Measurements from ENCODE around the gene ARHGAP33. TPM values are rescaled to one million over a fixed set of nuclear protein-coding genes. Genes with fewer than 3 reads are reported as not detected.
A peak's percentile ranks its signal among the peaks of the same experiment; 100 is the strongest.

ARHGAP33 gene
- 16.8 TPM for polyA plus RNA-seq (2013, experiment 1 of 2)
- polyA plus RNA-seq (2013, experiment 2 of 2), result 19.9 TPM

DNA sequence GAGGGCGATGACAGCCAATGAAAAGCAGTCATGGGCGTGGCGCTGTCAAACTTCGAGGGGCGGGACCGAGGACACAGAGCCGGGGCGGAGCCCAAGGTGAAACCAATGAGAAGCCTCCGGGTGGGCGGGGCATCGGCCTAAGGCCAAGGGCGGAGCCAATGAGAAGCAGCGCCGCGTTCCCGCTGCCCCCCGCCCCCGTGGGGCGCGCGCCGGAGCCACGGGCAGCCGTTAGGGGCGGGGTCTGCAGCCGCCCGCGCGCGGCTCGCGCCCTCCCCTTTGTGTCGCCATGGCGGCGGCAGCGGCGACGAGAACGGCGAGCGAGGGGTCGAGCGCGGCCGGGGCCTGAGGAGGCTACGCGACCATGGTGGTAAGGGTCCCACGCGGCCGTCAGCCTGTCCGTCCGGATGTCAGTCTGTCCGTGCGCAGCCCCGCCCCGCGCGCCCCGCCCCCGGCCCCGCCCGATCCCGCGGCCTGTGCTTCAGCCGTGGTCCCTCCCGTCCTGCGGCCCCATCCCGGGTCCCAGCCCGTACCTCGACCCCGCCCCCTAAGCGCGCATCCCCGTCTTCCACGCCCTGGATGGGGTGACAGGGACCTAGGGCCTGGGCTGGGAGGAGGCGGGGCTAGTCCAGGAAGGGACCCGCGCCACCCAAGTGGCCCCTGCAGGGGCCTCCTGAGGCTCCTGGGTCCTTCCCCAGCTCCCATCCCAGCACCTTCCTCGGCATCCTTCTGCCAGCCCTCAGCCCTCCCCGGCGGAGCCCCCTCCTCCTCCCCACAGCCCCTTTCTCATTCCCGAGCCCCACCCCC, at the start of gene ARHGAP33:
ARHGAP33 (plus strand) TSS at position 267 of the 804 bp plus-strand sequence; CDS start at position 362, 95 bp downstream.
- Histone ChIP-seq H3K9me3 (ENCODE audit: control insufficient read depth, low read length) (no peaks in the 10 kb centered on the region), H3K4me3 (ENCODE audit: extremely low read depth, insufficient read depth, low read length, poor library complexity, severe bottlenecking) (peak within 1 kb of the TSS; percentile 60), H3K27ac (ENCODE audit: low read depth, low read length, severe bottlenecking) (no peak within 1 kb of the TSS), H3K4me1 (ENCODE audit: control insufficient read depth, insufficient read depth, low read length, poor library complexity, severe bottlenecking) (peaks cover 20% of the 10 kb centered on the region), H3K36me3 (ENCODE audit: control insufficient read depth, insufficient read depth, low read length) (peaks cover 14% of the 10 kb centered on the region)
- 0 to 1% methylated on average over 44 to 54 of the region's 82 CpGs for WGBS, 2 experiments (ENCODE audit: insufficient coverage in 2 of 2)

DNA sequence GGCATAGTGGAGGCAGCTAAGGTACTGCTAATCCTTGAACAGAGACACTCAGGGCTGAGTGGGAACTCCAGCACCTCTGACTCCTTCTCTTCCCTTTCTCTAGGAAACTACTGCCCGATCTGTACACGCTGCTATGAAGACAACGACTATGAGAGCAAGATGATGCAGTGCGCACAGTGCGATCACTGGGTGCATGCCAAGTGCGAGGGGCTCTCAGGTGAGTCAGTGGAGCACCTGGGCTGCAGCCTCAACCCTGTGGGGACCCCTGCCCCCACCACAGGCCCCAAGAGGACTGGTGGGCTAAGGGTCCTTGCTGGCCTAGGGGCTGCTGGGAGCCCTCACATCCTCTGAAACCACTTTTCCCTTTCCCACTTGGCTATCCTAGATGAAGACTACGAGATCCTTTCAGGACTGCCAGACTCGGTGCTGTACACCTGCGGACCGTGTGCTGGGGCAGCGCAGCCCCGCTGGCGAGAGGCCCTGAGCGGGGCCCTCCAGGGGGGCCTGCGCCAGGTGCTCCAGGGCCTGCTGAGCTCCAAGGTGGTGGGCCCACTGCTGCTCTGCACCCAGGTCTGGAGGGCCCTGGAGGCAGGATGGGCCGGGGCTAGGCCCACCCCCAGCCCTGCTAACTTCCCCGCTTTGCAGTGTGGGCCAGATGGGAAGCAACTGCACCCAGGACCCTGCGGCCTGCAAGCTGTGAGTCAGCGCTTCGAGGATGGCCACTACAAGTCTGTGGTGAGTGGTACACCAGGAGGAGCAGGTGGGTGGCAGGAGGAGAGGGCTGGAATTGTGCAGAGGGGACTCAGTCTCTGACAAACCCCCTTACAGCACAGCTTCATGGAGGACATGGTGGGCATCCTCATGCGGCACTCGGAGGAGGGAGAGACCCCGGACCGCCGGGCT, 48.1 kb upstream of the ARHGAP33 start:
- H3K4me1 ChIP-seq (ENCODE audit: control insufficient read depth, insufficient read depth, low read length, poor library complexity, severe bottlenecking), result peaks cover 3% of the 10 kb centered on the region
- WGBS, 2 experiments (ENCODE audit: insufficient coverage in 2 of 2), result 96 to 98% methylated on average over 20 to 23 of the region's 25 CpGs
- peaks cover 99% of the 10 kb centered on the region for H3K36me3 ChIP-seq (ENCODE audit: control insufficient read depth, insufficient read depth, low read length)
- H3K4me3 ChIP-seq (ENCODE audit: extremely low read depth, insufficient read depth, low read length, poor library complexity, severe bottlenecking), result no peak overlapping the region
- H3K27ac ChIP-seq (ENCODE audit: low read depth, low read length, severe bottlenecking), result no peak overlapping the region
- H3K9me3 ChIP-seq (ENCODE audit: control insufficient read depth, low read length), result no peaks in the 10 kb centered on the region

GRCh38 chr19:35727956-35728706, 47.2 kb upstream of the ARHGAP33 start:
- Histone ChIP-seq H3K4me1 (ENCODE audit: control insufficient read depth, insufficient read depth, low read length, poor library complexity, severe bottlenecking) (peaks cover 3% of the 10 kb centered on the region), H3K36me3 (ENCODE audit: control insufficient read depth, insufficient read depth, low read length) (peaks cover 98% of the 10 kb centered on the region), H3K27ac (ENCODE audit: low read depth, low read length, severe bottlenecking) (no peak overlapping the region), H3K4me3 (ENCODE audit: extremely low read depth, insufficient read depth, low read length, poor library complexity, severe bottlenecking) (no peak overlapping the region), H3K9me3 (ENCODE audit: control insufficient read depth, low read length) (no peaks in the 10 kb centered on the region)
- 96 to 98% methylated on average over 18 to 19 of the region's 19 CpGs for WGBS, 2 experiments (ENCODE audit: insufficient coverage in 2 of 2)

- H3K36me3 ChIP-seq (ENCODE audit: control insufficient read depth, insufficient read depth, low read length), result peaks cover 98% of the 10 kb centered on the region
- no peak overlapping the region for H3K4me3 ChIP-seq (ENCODE audit: extremely low read depth, insufficient read depth, low read length, poor library complexity, severe bottlenecking)
- WGBS, 2 experiments (ENCODE audit: insufficient coverage in 2 of 2), result 95% methylated on average over 16 to 18 of the region's 18 CpGs
- H3K9me3 ChIP-seq (ENCODE audit: control insufficient read depth, low read length), result no peaks in the 10 kb centered on the region
- H3K4me1 ChIP-seq (ENCODE audit: control insufficient read depth, insufficient read depth, low read length, poor library complexity, severe bottlenecking), result peaks cover 3% of the 10 kb centered on the region
- no peak overlapping the region for H3K27ac ChIP-seq (ENCODE audit: low read depth, low read length, severe bottlenecking)
Observed at GRCh38 chr19:35729021-35729420, 46.3 kb upstream of the ARHGAP33 start.

DNA sequence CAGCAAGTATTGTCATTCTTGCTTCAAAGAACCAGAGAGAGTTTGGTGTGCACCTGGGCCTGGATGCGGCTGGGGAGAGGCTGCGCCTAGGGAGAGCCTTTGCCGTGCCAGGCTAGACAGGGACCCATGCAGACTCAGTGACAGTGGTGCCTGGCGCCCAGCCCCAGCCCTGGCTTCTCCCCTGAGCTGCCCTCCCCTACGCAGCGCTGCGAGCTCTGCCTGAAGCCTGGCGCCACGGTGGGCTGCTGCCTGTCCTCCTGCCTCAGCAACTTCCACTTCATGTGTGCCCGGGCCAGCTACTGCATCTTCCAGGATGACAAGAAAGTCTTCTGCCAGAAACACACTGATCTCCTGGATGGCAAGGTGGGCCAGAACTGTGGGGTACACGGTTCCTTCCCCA, 45.6 kb upstream of the ARHGAP33 start:
- WGBS, 2 experiments (ENCODE audit: insufficient coverage in 2 of 2), result 94 to 97% methylated on average over 11 of the region's 11 CpGs
- H3K4me3 ChIP-seq (ENCODE audit: extremely low read depth, insufficient read depth, low read length, poor library complexity, severe bottlenecking), result no peak overlapping the region
- H3K36me3 ChIP-seq (ENCODE audit: control insufficient read depth, insufficient read depth, low read length), result peaks cover 98% of the 10 kb centered on the region
- H3K27ac ChIP-seq (ENCODE audit: low read depth, low read length, severe bottlenecking), result no peak overlapping the region
- no peaks in the 10 kb centered on the region for H3K9me3 ChIP-seq (ENCODE audit: control insufficient read depth, low read length)
- H3K4me1 ChIP-seq (ENCODE audit: control insufficient read depth, insufficient read depth, low read length, poor library complexity, severe bottlenecking), result peaks cover 3% of the 10 kb centered on the region

DNA sequence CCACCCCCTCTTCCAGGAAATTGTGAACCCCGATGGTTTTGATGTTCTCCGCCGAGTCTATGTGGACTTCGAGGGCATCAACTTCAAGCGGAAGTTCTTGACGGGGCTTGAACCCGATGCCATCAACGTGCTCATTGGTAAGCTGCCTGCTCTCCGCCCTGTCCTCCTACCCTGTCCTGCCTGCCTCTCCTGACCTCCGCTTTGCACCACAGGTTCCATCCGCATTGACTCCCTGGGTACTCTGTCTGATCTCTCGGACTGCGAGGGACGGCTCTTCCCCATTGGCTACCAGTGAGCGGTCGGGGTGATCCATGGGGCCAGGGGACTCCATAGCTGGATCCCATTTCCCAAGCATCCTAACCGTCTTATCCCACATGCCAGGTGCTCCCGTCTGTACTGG, 45.0 kb upstream of the ARHGAP33 start:
- H3K36me3 ChIP-seq (ENCODE audit: control insufficient read depth, insufficient read depth, low read length), result peaks cover 98% of the 10 kb centered on the region
- peaks cover 3% of the 10 kb centered on the region for H3K4me1 ChIP-seq (ENCODE audit: control insufficient read depth, insufficient read depth, low read length, poor library complexity, severe bottlenecking)
- H3K4me3 ChIP-seq (ENCODE audit: extremely low read depth, insufficient read depth, low read length, poor library complexity, severe bottlenecking), result no peak overlapping the region
- 95 to 96% methylated on average over 18 of the region's 18 CpGs for WGBS, 2 experiments (ENCODE audit: insufficient coverage in 2 of 2)
- H3K27ac ChIP-seq (ENCODE audit: low read depth, low read length, severe bottlenecking), result no peak overlapping the region
- H3K9me3 ChIP-seq (ENCODE audit: control insufficient read depth, low read length), result no peaks in the 10 kb centered on the region

- Histone ChIP-seq H3K27ac (ENCODE audit: low read depth, low read length, severe bottlenecking) (no peak overlapping the region), H3K4me1 (ENCODE audit: control insufficient read depth, insufficient read depth, low read length, poor library complexity, severe bottlenecking) (peaks cover 3% of the 10 kb centered on the region), H3K36me3 (ENCODE audit: control insufficient read depth, insufficient read depth, low read length) (peaks cover 97% of the 10 kb centered on the region), H3K4me3 (ENCODE audit: extremely low read depth, insufficient read depth, low read length, poor library complexity, severe bottlenecking) (no peak overlapping the region), H3K9me3 (ENCODE audit: control insufficient read depth, low read length) (no peaks in the 10 kb centered on the region)
- 96 to 97% methylated on average over 8 of the region's 9 CpGs for WGBS, 2 experiments (ENCODE audit: insufficient coverage in 2 of 2)
Observed at GRCh38 chr19:35731353-35731752, 44.0 kb upstream of the ARHGAP33 start.

- Histone ChIP-seq H3K4me3 (ENCODE audit: extremely low read depth, insufficient read depth, low read length, poor library complexity, severe bottlenecking) (no peak overlapping the region), H3K27ac (ENCODE audit: low read depth, low read length, severe bottlenecking) (no peak overlapping the region), H3K4me1 (ENCODE audit: control insufficient read depth, insufficient read depth, low read length, poor library complexity, severe bottlenecking) (peaks cover 3% of the 10 kb centered on the region), H3K9me3 (ENCODE audit: control insufficient read depth, low read length) (no peaks in the 10 kb centered on the region), H3K36me3 (ENCODE audit: control insufficient read depth, insufficient read depth, low read length) (peaks cover 97% of the 10 kb centered on the region)
- WGBS, 2 experiments (ENCODE audit: insufficient coverage in 2 of 2), result 88 to 93% methylated on average over 11 to 13 of the region's 21 CpGs
Observed at GRCh38 chr19:35731779-35732405, 43.5 kb upstream of the ARHGAP33 start.

DNA sequence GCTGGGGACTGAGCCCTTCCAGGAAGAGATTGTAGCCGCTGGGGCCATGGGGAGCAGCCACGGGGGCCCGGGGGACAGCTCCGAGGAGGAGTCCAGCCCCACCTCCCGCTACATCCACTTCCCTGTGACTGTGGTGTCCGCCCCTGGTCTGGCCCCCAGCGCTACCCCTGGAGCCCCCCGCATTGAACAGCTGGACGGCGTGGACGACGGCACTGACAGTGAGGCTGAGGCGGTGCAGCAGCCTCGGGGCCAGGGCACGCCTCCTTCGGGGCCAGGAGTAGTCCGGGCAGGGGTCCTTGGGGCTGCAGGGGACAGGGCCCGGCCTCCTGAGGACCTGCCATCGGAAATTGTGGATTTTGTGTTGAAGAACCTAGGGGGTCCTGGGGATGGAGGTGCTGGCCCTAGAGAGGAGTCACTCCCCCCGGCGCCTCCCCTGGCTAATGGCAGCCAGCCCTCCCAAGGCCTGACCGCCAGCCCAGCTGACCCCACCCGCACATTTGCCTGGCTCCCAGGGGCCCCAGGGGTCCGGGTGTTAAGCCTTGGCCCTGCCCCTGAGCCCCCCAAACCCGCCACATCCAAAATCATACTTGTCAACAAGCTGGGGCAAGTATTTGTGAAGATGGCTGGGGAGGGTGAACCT, 42.7 kb upstream of the ARHGAP33 start:
- no peaks in the 10 kb centered on the region for H3K9me3 ChIP-seq (ENCODE audit: control insufficient read depth, low read length)

More for the DNA sequence above, 42.7 kb upstream of the ARHGAP33 start:
- H3K27ac ChIP-seq (ENCODE audit: low read depth, low read length, severe bottlenecking), result no peak overlapping the region
- 95 to 97% methylated on average over 21 to 23 of the region's 25 CpGs for WGBS, 2 experiments (ENCODE audit: insufficient coverage in 2 of 2)
- peaks cover 97% of the 10 kb centered on the region for H3K36me3 ChIP-seq (ENCODE audit: control insufficient read depth, insufficient read depth, low read length)
- H3K4me1 ChIP-seq (ENCODE audit: control insufficient read depth, insufficient read depth, low read length, poor library complexity, severe bottlenecking), result peaks cover 3% of the 10 kb centered on the region
- no peak overlapping the region for H3K4me3 ChIP-seq (ENCODE audit: extremely low read depth, insufficient read depth, low read length, poor library complexity, severe bottlenecking)
